HG03039 (cell line): Measurements from ENCODE around the gene ZNF526.

Experiments used
- ATAC-seq: cut with Tn5 transposase; IDR thresholded peaks from one replicate; pipeline ENCODE4 v1.9.1; 2021; ENCODE audit warnings: mild to moderate bottlenecking, moderate library complexity; ENCODE audit not compliant: unreplicated experiment

ZNF526 gene

DNA sequence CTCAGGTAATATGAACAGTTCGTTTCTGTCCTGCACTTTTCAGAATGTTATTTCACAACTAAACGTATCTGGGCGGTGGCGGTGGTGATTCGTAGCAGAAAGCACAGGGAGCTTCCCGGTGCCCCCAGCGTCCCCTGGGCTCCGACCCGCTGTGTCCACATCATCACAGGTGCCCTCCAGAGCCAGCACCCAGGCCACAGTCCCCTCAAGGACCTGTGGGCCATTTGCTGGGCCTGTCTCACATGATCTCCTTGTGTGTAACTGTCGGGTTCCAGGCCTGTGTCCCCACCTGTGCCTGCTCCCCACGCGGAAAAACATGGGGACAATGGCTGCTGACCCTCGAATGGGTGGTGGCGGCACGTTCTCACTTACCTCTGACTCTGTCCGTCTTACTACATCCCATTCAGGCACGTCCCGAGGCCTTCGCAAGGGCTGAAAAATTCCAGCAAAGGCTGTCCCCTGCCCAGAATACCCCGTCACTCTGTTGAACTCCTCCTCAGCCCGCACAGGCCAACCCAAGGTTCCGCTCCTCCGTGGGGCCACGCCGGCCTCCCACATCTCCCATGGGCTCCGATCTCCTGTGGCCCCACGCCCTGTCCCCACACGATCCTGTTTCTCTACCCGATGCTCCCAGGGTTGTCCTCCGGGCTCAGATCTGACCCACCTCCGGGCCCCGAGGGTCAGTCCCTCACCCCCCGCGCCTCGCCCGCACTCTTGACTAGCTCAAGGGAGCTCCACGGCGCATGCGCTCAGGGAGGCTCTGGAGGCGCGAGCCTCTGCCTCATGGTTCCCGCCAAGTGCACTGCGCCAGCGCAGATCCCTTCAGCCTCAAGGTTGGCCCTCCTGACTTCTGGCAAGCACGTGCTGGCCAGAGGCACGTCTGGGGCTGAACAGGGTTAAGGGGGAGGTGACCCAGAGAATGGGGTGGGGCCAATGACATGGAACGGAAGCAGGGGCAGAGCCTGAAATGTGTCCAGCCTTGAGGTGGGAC lies 23.8 kb upstream of the ZNF526 start:
- ATAC-seq, result no peak

GRCh38 chr19:42197375-42197817 lies 22.7 kb upstream of the ZNF526 start:
- ATAC-seq, result no peak

DNA sequence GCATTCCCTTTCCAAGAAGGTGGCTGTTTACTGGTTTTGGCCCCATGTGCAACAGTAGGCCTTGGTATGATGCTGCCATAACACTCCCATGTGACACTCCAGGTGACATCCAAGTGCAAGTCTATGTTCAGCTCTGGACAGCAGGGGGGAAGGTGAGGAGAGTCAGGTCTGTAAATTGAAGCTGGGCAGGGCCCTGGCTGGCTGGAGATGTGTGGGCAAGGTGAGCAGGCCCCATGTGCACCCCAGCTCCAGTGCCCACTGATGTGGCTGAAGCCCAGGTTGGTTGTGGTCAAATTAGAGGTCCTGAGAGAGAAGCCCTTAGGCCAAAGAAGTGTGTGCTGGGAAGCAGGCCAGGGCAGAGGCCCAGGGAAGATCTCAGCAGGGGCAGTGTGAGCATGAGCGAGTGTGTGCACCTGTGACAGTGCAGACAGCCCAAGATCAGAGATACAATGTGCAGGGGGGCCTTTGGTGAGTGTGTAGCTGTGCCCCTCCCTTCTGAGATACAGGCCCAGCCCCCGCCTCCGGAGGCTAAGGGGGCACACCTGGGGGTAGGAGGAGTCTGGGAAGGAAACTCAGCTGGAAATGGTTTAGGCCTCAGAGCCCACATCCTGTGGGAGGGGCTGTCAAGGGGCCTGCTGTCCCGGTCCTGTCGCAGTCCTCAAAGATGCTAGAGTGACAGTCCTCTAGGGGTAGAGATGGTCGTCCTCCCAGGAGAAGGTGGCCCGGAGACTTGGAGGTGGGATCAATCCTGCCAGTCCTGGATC lies 21.3 kb upstream of the ZNF526 start:
- ATAC-seq, result no peak

GRCh38 chr19:42199440-42200115 lies 20.5 kb upstream of the ZNF526 start:
- no peak for ATAC-seq

GRCh38 chr19:42200116-42200715 lies 19.9 kb upstream of the ZNF526 start:
- no peak for ATAC-seq

- ATAC-seq, result peak; percentile 35
These were observed 18.4 kb upstream of the ZNF526 start for GRCh38 chr19:42201489-42202289.

DNA sequence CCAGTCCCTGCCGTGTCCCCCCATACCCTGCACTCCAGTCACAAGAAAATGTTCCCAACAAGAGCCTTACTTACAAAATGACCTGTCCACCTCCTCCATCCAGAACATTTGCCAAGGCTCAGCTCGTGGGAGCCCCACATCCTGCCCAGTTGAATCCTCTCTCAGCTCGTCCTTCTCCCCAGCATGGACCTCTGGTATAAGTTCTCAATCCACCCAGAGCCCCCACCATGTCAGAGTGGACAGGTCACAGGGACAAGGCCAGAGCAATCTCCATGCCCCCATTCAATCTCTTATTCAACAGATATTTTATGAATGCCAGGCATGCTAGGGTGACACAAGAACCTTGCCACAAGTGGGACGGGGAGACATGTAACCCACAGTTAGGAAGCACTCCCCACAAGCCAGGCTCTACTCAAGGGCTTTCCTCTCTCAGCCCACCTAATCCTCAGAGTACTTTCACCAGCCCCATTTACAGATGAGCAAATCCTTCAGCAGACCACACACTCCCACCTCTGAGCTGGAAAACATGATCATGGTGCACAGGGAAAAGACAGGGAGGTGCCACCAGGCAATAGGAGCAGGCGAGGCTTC lies 17.7 kb upstream of the ZNF526 start:
- no peak for ATAC-seq

GRCh38 chr19:42203700-42204099 lies 16.4 kb upstream of the ZNF526 start:
- no peak for ATAC-seq

GRCh38 chr19:42204664-42205063 lies 15.4 kb upstream of the ZNF526 start:
- no peak for ATAC-seq

GRCh38 chr19:42206871-42207755 lies 13.0 kb upstream of the ZNF526 start:
- ATAC-seq, result no peak

- ATAC-seq, result no peak
These were observed 12.3 kb upstream of the ZNF526 start for GRCh38 chr19:42207767-42208271.

DNA sequence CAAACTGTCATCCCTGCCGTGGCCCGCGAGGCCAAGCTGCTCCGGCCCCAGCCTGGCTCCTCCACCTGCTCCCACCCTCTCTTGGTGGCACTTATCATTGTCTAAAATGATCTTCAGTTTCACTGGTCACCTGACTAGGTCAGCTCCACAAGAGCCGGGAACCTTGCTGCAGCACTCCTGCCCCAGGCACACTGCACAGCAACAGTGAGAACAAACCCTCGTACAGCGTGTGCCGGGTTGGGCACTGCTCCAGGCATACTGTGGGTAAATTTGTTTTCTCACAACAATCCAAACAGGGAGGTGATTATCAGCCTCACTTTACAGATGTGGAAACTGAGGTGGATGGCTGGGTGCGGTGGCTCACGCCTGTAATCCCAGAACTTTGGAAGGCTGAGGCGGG lies 11.5 kb upstream of the ZNF526 start:
- no peak for ATAC-seq

DNA sequence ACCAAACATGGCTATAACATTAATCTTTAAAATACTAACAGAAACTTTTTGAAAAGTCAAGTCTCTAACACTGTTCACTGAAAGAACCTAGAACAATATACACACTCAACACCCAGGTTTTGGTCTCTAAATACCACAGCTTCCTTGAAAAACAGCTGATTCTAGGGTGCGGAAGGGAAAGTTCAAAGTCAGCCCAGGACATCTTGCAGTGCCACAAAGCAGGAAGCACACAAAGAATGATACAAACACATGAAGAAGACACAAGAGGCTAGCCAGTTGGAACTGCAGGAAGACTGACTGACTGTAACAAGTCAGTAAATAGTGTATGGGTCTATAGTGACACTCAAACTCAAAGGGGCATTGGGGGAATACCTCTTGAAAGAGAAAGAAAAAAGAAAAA lies 7.2 kb upstream of the ZNF526 start:
- ATAC-seq, result no peak

GRCh38 chr19:42214810-42215485 lies 5.2 kb upstream of the ZNF526 start:
- ATAC-seq, result no peak

DNA sequence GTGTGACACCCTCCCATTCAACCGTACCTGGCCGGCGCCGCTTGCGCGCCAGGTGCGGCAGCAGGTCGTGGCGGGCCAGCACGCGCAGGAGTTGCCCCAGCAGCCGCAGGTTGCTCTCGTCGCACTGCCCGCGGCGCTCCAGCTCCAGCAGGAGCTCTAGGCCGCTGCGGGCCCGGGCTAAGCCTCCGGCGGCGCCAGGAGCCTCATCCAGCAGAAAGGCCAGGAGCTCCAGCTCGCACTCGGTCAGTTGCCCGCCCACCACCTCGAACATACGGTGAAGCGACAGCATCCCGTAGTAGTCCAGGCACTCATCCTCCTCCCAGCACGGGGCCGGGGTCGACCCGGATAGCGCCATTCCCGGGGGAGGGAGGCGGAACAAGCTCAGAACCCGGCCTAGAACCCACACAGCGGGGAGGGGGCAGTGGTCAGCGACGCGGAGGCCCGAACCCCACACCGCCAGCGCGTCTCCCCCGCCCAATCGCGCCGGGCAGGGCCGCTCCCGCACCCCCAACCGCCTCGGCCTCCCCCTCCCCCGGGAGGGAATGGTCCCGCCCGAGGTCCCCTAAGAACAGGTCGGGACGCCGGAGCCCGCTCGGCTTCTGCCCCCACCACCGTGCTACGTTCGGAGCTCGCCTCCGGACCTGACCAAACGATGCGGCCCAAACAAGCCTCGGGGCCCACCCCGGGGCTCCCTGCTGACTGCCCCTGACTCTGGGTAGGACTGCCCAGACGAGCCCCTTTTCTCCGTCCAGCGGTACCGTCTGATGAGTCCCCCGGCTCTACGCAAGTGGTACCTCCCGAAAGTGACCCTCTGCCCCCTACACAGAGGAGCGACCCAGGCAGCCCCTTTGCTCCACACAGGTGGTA lies 3.2 kb upstream of the ZNF526 start:
- ATAC-seq, result peak; percentile 5

DNA sequence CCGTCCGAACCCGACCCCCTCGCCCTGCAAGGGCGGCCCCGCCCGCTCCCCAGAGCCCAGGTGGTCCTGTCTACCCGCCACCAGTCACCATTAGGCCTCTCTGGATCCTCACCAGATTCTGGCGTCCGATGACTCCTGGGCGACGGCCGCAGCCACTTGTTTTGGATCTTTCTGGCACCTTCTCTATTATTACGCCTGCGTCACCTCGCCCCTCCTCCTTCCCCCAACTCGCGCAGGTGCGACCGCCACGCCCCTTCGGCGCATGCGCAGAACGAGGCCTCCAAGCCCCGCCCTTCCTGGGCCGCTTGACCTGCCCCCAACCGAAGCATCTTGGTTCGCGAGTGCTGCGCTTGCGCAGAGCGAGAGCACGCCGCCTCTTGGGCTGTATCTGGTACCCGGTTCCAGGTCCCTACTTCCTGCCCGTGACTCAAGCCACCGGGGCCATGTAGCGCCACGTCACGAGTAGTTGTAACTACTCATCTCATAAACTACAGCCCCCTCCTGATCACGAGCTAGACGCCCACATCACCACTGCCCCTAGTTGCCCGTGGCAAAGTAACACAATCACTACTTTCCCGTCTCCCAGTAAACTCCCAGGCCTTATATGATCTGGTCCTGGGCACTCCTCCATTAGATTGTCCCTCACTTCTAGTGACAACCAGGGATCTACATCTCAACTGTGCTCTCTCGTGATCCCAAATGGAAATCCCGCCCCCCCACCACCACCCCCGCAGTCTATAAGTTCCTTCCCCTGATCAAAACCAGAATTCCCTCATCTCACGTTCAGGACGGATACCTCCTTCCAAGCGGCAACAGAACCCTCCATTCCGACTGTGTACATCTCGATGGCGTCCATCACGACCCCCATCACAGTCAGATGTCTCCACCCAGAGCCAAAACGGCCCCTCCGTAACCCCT lies 2.3 kb upstream of the ZNF526 start, which contains the start of gene DEDD2:
TSS of gene DEDD2 (minus strand) at position 158 of the 918 bp plus-strand sequence. CDS start 670 bp downstream, outside the sequence.
- peak; percentile 62 for ATAC-seq
